ENCODE measurements around the gene SLC25A6.
A peak's percentile ranks its signal among the peaks of the same experiment; 100 is the strongest.

DNA sequence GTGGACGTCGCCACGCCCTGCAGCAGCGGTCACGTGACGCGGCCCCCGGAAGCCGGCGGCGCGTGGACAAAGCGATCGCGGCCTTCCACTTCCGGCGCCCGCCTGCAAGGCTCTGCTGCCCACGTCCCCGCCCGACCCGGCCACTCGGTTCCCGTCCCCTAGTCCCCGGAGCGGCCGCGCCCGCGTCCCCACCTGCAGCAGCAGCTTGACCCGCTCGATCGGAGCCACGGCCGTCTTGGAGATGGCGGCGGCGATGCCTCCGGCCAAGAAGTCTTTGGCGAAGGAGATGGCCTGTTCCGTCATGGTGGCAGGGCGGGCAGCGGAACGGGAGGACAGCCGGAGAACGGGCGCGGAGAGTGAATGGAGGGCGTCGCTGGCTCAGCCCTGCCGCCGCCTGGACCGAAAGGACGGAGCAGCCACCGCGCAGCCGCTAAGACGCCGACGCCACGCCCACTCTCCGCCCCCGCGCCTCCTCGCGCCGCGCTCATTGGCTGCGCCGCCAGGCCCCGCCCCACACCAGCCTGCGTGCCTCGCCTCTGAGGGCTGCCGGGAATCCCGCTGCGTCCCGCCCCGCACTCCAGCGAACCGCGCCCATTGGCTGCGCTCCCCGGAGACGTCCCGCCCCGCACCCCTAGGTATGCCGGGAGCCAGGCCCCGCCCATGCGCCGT, at the start of gene SLC25A6:
- TF ChIP-seq POLR2AphosphoS5 (IDR thresholded peaks at IDR 0.05; ENCODE audit: insufficient read depth in 1 of 2, low read depth in 1 of 2), result peak; percentile 55 to 93
- TF ChIP-seq, protein P1, sequence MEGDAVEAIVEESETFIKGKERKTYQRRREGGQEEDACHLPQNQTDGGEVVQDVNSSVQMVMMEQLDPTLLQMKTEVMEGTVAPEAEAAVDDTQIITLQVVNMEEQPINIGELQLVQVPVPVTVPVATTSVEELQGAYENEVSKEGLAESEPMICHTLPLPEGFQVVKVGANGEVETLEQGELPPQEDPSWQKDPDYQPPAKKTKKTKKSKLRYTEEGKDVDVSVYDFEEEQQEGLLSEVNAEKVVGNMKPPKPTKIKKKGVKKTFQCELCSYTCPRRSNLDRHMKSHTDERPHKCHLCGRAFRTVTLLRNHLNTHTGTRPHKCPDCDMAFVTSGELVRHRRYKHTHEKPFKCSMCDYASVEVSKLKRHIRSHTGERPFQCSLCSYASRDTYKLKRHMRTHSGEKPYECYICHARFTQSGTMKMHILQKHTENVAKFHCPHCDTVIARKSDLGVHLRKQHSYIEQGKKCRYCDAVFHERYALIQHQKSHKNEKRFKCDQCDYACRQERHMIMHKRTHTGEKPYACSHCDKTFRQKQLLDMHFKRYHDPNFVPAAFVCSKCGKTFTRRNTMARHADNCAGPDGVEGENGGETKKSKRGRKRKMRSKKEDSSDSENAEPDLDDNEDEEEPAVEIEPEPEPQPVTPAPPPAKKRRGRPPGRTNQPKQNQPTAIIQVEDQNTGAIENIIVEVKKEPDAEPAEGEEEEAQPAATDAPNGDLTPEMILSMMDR (IDR thresholded peaks at IDR 0.05), result peak in 1 of 3 experiments; percentile 17
- peak in 1 of 2 donors; percentile 63 for TF ChIP-seq POLR2A (IDR thresholded peaks at IDR 0.05)
